Kidney (tissue), 14 donors: ENCODE measurements around the gene PRKAG2. TPM values are rescaled to one million over a fixed set of nuclear protein-coding genes. Genes with fewer than 3 reads are reported as not detected.

ENCODE experiments used
- DNase-seq, 5 donors: peaks; one replicate each; pipeline ENCODE4 v3.0.0-alpha.2; 2013 to 2020
- FAIRE-seq: peaks from 2 replicates; lab custom pipeline; 2012; peaks lifted over from hg19 to GRCh38; lab: Jason Lieb, UNC
- H3K27ac ChIP-seq, 2 donors: one replicate each; pipeline ENCODE4 v1.7.0; 2013; ENCODE audit warnings: low read depth in 2 of 2, low read length in 2 of 2, inconsistent platforms in 1 of 2
- H3K27me3 ChIP-seq: one replicate; pipeline ENCODE4 v1.7.1; 2013; ENCODE audit warnings: low read length, inconsistent platforms; ENCODE audit not compliant: control insufficient read depth, insufficient read depth
- H3K36me3 ChIP-seq, 3 donors: one replicate each; pipeline versions ENCODE4 v1.7.0 to v1.7.1; 2013; ENCODE audit warnings: low read length in 3 of 3, control low read depth in 1 of 3, inconsistent platforms in 1 of 3; ENCODE audit not compliant: insufficient read depth in 3 of 3, control insufficient read depth in 2 of 3
- H3K4me1 ChIP-seq, 3 donors: one replicate each; pipeline versions ENCODE4 v1.7.0 to v1.7.1; 2013; ENCODE audit warnings: low read length in 3 of 3, inconsistent platforms in 1 of 3, low read depth in 1 of 3; ENCODE audit not compliant: control insufficient read depth in 2 of 3, insufficient read depth in 2 of 3
- H3K4me3 ChIP-seq, 3 donors: one replicate each; pipeline versions ENCODE4 v1.7.0 to v1.8.1; 2013; ENCODE audit warnings: low read length in 3 of 3, control low read depth in 1 of 3, inconsistent platforms in 1 of 3
- H3K9ac ChIP-seq, 3 donors: one replicate each; pipeline versions ENCODE4 v1.7.0 to v1.7.1; 2013; ENCODE audit warnings: low read length in 3 of 3, control low read depth in 1 of 3, inconsistent platforms in 1 of 3
- H3K9me3 ChIP-seq, 3 donors: one replicate each; pipeline versions ENCODE4 v1.7.0 to v1.7.1; 2013; ENCODE audit warnings: low read length in 3 of 3, control low read depth in 1 of 3, inconsistent platforms in 1 of 3; ENCODE audit not compliant: control insufficient read depth in 2 of 3, insufficient read depth in 1 of 3
- CTCF ChIP-seq: IDR thresholded peaks from 3 replicates; pipeline ENCODE4 v1.5.1; 2012; ENCODE audit warnings: mild to moderate bottlenecking, moderate library complexity, borderline replicate concordance; ENCODE audit not compliant: insufficient read depth; ENCODE audit errors: extremely low read depth
- intact Hi-C: fragments of 100-400 bp; cut with DNase I; formaldehyde crosslinking; loops from one replicate; pipeline ENCODE4 v1.11.1; 2022
- polyA plus RNA-seq: library from polyadenylated mRNA; stranded (reverse); fragments of 350-450 nt; fragmentation: Illumina TruSeq; extraction: RNeasy Lipid Tissue Mini Kit (QIAGEN cat#74804); gene quantifications from one replicate; pipeline ENCODE4 v1.2.3, GENCODE V29; 2014; ENCODE audit warnings: low read depth, low replicate concordance; ENCODE audit not compliant: insufficient read depth
- total RNA-seq: library from RNA; stranded (reverse); fragmentation: NEBNext Ultra II Directional; extraction: Animal tissue kit (Norgen Biotek cat#: 25700); gene quantifications from one replicate; pipeline ENCODE4 v1.2.1, GENCODE V29; 2021
- donor health status: control.
- donor health status: control.
- donor health status: control.
- donor health status: control.
- donor health status: control.
- donor health status: DM: yes; HTN: yes; CAD: no.
- donor health status: Normal renal cell carcinoma (clear cell type).

Gene PRKAG2
- total and polyA plus RNA-seq, 2 donors from 2014 or later, result 40.7 to 40.9 TPM

GRCh38 chr7:151888079-151889067 lies 11.5 kb upstream of the PRKAG2 start:
- TF ChIP-seq CTCF, result no peak
- H3K9me3 ChIP-seq, result no peaks in the 10 kb centered on the region
- no peak for FAIRE-seq
- DNase-seq, result peak in 2 of 5 donors; percentile 19 to 28
- H3K4me1 ChIP-seq, result no peaks in the 10 kb centered on the region
- no peaks in the 10 kb centered on the region for H3K36me3 ChIP-seq
- peaks cover 2% of the 10 kb centered on the region for H3K27me3 ChIP-seq
- no peak overlapping the region for H3K4me3 ChIP-seq
- H3K9ac ChIP-seq, result no peak overlapping the region
- intact Hi-C loops, result no loop called here
- no peak overlapping the region for H3K27ac ChIP-seq

- FAIRE-seq, result no peak
- no peak for TF ChIP-seq CTCF
Observed at GRCh38 chr7:151886783-151887182, 9.9 kb upstream of the PRKAG2 start.

GRCh38 chr7:151885202-151885580 lies 8.3 kb upstream of the PRKAG2 start:
- intact Hi-C loops, result no loop called here
- no peak for FAIRE-seq
- Histone ChIP-seq H3K36me3 (no peaks in the 10 kb centered on the region), H3K4me1 (no peaks in the 10 kb centered on the region), H3K4me3 (no peak overlapping the region), H3K27me3 (peaks cover 2% of the 10 kb centered on the region), H3K9me3 (no peaks in the 10 kb centered on the region), H3K27ac (no peak overlapping the region), H3K9ac (no peak overlapping the region)
- peak in 1 of 5 donors; percentile 32 for DNase-seq
- no peak for TF ChIP-seq CTCF

More at GRCh38 chr7:151886783-151887182, 9.9 kb upstream of the PRKAG2 start:
- intact Hi-C loops, result no loop called here
- H3K9me3 ChIP-seq, result no peaks in the 10 kb centered on the region
- H3K4me3 ChIP-seq, result no peak overlapping the region
- peaks cover 2% of the 10 kb centered on the region for H3K27me3 ChIP-seq
- no peaks in the 10 kb centered on the region for H3K36me3 ChIP-seq
- no peak overlapping the region for H3K9ac ChIP-seq
- H3K4me1 ChIP-seq, result no peaks in the 10 kb centered on the region
- no peak overlapping the region for H3K27ac ChIP-seq
- DNase-seq, result peak in 2 of 5 donors; percentile 33 to 53
